Smooth muscle cell (in vitro differentiated cells): Measurements from ENCODE around the gene AADAC. TPM values are rescaled to one million over a fixed set of nuclear protein-coding genes. Genes with fewer than 3 reads are reported as not detected.

Experiments
- DNase-seq: peaks from one replicate; lab custom pipeline; 2025; ENCODE audit not compliant: unreplicated experiment; lab: John Stamatoyannopoulos, UW
- H2AFZ ChIP-seq: fragments of 200-600 bp; sonication (generic); 2 replicates; pipeline ENCODE4 v1.6.0; 2016; ENCODE audit warnings: antibody characterized with exemption, low read depth, mild to moderate bottlenecking
- H3F3A ChIP-seq: fragments of 200-600 bp; sonication (generic); 2 replicates; pipeline ENCODE4 v1.6.0; 2017; ENCODE audit warnings: antibody characterized with exemption, low read depth
- H3K27ac ChIP-seq: fragments of 200-600 bp; sonication (generic); 2 replicates; pipeline ENCODE4 v1.5.1; 2016; ENCODE audit warnings: low read depth, mild to moderate bottlenecking
- H3K27me3 ChIP-seq: fragments of 200-600 bp; sonication (generic); 2 replicates; pipeline ENCODE4 v1.6.1; 2016; ENCODE audit warnings: low read depth, mild to moderate bottlenecking
- H3K36me3 ChIP-seq: fragments of 200-600 bp; sonication (generic); 2 replicates; pipeline ENCODE4 v1.5.1; 2016; ENCODE audit warnings: low read depth
- H3K4me1 ChIP-seq: fragments of 200-600 bp; sonication (generic); 2 replicates; pipeline ENCODE4 v1.5.1; 2016; ENCODE audit warnings: low read depth
- H3K4me2 ChIP-seq: fragments of 200-600 bp; sonication (generic); 2 replicates; pipeline ENCODE4 v1.6.0; 2016; ENCODE audit warnings: mild to moderate bottlenecking
- H3K4me3 ChIP-seq: fragments of 200-600 bp; sonication (generic); 2 replicates; pipeline ENCODE4 v1.5.1; 2016; ENCODE audit warnings: mild to moderate bottlenecking
- H3K79me2 ChIP-seq: fragments of 200-600 bp; sonication (generic); 2 replicates; pipeline ENCODE4 v1.6.0; 2016; ENCODE audit warnings: low read depth, mild to moderate bottlenecking
- H3K9ac ChIP-seq: fragments of 200-600 bp; sonication (generic); 2 replicates; pipeline ENCODE4 v1.6.0; 2016; ENCODE audit warnings: low read depth
- H3K9me3 ChIP-seq: fragments of 200-600 bp; sonication (generic); replicated peaks from 2 replicates; pipeline ENCODE4 v1.5.1; 2016; ENCODE audit warnings: low read depth
- H4K20me1 ChIP-seq: fragments of 200-600 bp; sonication (generic); 2 replicates; pipeline ENCODE4 v1.6.0; 2016; ENCODE audit warnings: low read depth
- CTCF ChIP-seq: fragments of 200-600 bp; sonication (generic); IDR thresholded peaks from 2 replicates; pipeline ENCODE4 v1.5.1; 2017; ENCODE audit warnings: borderline replicate concordance, mild to moderate bottlenecking, antibody characterized with exemption; ENCODE audit not compliant: insufficient read depth, poor library complexity, severe bottlenecking
- WGBS: methylation state at CpG from one replicate; pipeline ENCODE4 v1.1.7; 2016; ENCODE audit warnings: low lambda C conversion rate; 5-methylcytosine and 5-hydroxymethylcytosine counted together
- polyA plus RNA-seq: library from polyadenylated mRNA; unstranded; fragments of >200 nt; fragmentation: Nextera tagmentation; extraction: Ambion mirVana; gene quantifications from 2 replicates; pipeline ENCODE4 v1.2.1, GENCODE V29; 2016
- total RNA-seq: library from RNA; depleted of rRNA; stranded (reverse); fragments of >200 nt; gene quantifications from 2 replicates; pipeline ENCODE4 v1.2.3, GENCODE V29; 2014

AADAC gene
- total and polyA plus RNA-seq, 2 experiments from 2014 or later: 0.54 to 0.67 TPM

GRCh38 chr3:151837057-151837456 lies 23.1 kb downstream of the AADAC start:
- H2AFZ ChIP-seq: peak overlapping the region; percentile 10
- peak overlapping the region; percentile 50 for H3K4me2 ChIP-seq

GRCh38 chr3:151838574-151839312 lies 24.8 kb downstream of the AADAC start:
- H4K20me1 ChIP-seq: no peaks in the 10 kb centered on the region
- H2AFZ ChIP-seq: no peak overlapping the region
- no peaks in the 10 kb centered on the region for H3K36me3 ChIP-seq
- H3K27ac ChIP-seq: no peak overlapping the region
- H3K4me3 ChIP-seq: peak overlapping the region; percentile 21
- H3K9ac ChIP-seq: no peak overlapping the region
- H3K9me3 ChIP-seq: no peaks in the 10 kb centered on the region
- no peak for DNase-seq
- H3K27me3 ChIP-seq: no peaks in the 10 kb centered on the region
- peak; percentile 89 for TF ChIP-seq CTCF
- peak overlapping the region; percentile 68 for H3K4me2 ChIP-seq
- peaks cover 9% of the 10 kb centered on the region for H3F3A ChIP-seq
- no peaks in the 10 kb centered on the region for H3K79me2 ChIP-seq
- WGBS: 62% methylated on average over 19 of the region's 19 CpGs
- H3K4me1 ChIP-seq: peaks cover 17% of the 10 kb centered on the region

More at GRCh38 chr3:151837057-151837456, 23.1 kb downstream of the AADAC start:
- Histone ChIP-seq H3K9me3 (no peaks in the 10 kb centered on the region), H3K79me2 (no peaks in the 10 kb centered on the region), H3K27ac (peak overlapping the region; percentile 77), H3F3A (peaks cover 9% of the 10 kb centered on the region), H3K4me1 (peaks cover 17% of the 10 kb centered on the region), H3K27me3 (no peaks in the 10 kb centered on the region), H3K36me3 (no peaks in the 10 kb centered on the region), H3K9ac (no peak overlapping the region), H3K4me3 (no peak overlapping the region), H4K20me1 (no peaks in the 10 kb centered on the region)
- no peak for TF ChIP-seq CTCF
- 4% methylated on average over 4 of the region's 4 CpGs for WGBS
- no peak for DNase-seq

- Histone ChIP-seq H3K4me3 (no peak overlapping the region), H3F3A (peaks cover 9% of the 10 kb centered on the region), H3K9ac (no peak overlapping the region), H3K27me3 (no peaks in the 10 kb centered on the region), H3K9me3 (no peaks in the 10 kb centered on the region), H3K4me1 (peaks cover 17% of the 10 kb centered on the region), H2AFZ (no peak overlapping the region), H3K27ac (no peak overlapping the region), H3K36me3 (no peaks in the 10 kb centered on the region), H3K4me2 (peak overlapping the region; percentile 68), H3K79me2 (no peaks in the 10 kb centered on the region), H4K20me1 (no peaks in the 10 kb centered on the region)
- 59% methylated on average over 1 of the region's 1 CpG for WGBS
- no peak for TF ChIP-seq CTCF
- no peak for DNase-seq
These were observed 25.4 kb downstream of the AADAC start for GRCh38 chr3:151839313-151839631.

GRCh38 chr3:151841801-151842200 lies 27.9 kb downstream of the AADAC start:
- peak overlapping the region; percentile 57 for H2AFZ ChIP-seq
- no peaks in the 10 kb centered on the region for H3K27me3 ChIP-seq
- H3K9me3 ChIP-seq: no peaks in the 10 kb centered on the region
- H3K4me2 ChIP-seq: no peak overlapping the region
- H3K4me3 ChIP-seq: no peak overlapping the region
- H3K79me2 ChIP-seq: no peaks in the 10 kb centered on the region
- H3K36me3 ChIP-seq: no peaks in the 10 kb centered on the region
- DNase-seq: no peak
- H4K20me1 ChIP-seq: no peaks in the 10 kb centered on the region
- peaks cover 2% of the 10 kb centered on the region for H3F3A ChIP-seq
- H3K4me1 ChIP-seq: peaks cover 10% of the 10 kb centered on the region
- no peak overlapping the region for H3K27ac ChIP-seq
- H3K9ac ChIP-seq: no peak overlapping the region
- TF ChIP-seq CTCF: no peak
- 62% methylated on average over 6 of the region's 6 CpGs for WGBS
